ENCODE results near the gene TSNAXIP1.

DNA sequence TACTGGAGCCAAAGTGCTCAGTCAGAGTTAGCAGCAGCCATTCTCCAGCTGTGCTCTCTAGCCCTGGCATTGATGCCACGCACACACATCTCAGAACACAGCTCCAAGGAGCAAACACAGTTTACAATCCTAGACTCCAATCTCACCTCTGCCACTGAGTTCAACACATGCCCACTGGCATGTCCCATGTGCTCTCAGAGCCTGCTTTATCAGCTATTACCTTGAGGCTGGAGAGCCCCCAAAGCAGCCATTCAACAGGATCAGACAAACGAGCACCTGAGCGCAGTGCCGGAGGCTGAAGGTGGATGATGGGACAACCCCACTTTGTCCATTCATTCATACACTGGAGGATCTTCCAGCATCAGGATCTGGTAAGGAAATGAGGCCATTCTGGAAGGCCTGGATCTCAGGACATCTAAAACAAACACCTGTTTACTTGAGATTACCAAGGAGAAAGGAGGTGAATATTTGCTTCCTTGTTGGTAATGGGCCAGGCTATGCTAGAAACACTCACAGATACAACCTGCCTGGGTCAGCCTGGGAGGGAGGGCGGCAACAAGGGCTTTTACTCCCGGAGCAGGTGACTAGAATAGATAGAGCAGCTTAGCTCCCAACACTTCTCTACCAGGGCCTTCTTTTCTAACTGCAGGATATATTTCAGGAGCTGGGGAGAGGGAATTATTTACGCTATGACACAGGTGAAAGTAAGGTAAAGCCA, 25.7 kb upstream of the TSNAXIP1 start:
- TF ChIP-seq, protein P1, sequence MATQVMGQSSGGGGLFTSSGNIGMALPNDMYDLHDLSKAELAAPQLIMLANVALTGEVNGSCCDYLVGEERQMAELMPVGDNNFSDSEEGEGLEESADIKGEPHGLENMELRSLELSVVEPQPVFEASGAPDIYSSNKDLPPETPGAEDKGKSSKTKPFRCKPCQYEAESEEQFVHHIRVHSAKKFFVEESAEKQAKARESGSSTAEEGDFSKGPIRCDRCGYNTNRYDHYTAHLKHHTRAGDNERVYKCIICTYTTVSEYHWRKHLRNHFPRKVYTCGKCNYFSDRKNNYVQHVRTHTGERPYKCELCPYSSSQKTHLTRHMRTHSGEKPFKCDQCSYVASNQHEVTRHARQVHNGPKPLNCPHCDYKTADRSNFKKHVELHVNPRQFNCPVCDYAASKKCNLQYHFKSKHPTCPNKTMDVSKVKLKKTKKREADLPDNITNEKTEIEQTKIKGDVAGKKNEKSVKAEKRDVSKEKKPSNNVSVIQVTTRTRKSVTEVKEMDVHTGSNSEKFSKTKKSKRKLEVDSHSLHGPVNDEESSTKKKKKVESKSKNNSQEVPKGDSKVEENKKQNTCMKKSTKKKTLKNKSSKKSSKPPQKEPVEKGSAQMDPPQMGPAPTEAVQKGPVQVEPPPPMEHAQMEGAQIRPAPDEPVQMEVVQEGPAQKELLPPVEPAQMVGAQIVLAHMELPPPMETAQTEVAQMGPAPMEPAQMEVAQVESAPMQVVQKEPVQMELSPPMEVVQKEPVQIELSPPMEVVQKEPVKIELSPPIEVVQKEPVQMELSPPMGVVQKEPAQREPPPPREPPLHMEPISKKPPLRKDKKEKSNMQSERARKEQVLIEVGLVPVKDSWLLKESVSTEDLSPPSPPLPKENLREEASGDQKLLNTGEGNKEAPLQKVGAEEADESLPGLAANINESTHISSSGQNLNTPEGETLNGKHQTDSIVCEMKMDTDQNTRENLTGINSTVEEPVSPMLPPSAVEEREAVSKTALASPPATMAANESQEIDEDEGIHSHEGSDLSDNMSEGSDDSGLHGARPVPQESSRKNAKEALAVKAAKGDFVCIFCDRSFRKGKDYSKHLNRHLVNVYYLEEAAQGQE (IDR thresholded peaks at IDR 0.05; ENCODE audit: unreplicated experiment) = no peak
- TF ChIP-seq, protein P2, sequence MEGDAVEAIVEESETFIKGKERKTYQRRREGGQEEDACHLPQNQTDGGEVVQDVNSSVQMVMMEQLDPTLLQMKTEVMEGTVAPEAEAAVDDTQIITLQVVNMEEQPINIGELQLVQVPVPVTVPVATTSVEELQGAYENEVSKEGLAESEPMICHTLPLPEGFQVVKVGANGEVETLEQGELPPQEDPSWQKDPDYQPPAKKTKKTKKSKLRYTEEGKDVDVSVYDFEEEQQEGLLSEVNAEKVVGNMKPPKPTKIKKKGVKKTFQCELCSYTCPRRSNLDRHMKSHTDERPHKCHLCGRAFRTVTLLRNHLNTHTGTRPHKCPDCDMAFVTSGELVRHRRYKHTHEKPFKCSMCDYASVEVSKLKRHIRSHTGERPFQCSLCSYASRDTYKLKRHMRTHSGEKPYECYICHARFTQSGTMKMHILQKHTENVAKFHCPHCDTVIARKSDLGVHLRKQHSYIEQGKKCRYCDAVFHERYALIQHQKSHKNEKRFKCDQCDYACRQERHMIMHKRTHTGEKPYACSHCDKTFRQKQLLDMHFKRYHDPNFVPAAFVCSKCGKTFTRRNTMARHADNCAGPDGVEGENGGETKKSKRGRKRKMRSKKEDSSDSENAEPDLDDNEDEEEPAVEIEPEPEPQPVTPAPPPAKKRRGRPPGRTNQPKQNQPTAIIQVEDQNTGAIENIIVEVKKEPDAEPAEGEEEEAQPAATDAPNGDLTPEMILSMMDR (conservative IDR thresholded peaks at IDR 0.05; ENCODE audit: low read depth in 2 of 2) = no peak
- TF ChIP-seq EZH2 (IDR thresholded peaks at IDR 0.05; ENCODE audit: low read depth, unreplicated experiment) (no peak), NANOG (IDR thresholded peaks at IDR 0.05; ENCODE audit: borderline replicate concordance) (no peak), POLR2AphosphoS5 (IDR thresholded peaks at IDR 0.05; ENCODE audit: low read depth) (no peak), CREB1 (CRISPR knock-in tag; IDR thresholded peaks at IDR 0.05; ENCODE audit: low read depth) (no peak)
- TF ChIP-seq, protein P3, sequence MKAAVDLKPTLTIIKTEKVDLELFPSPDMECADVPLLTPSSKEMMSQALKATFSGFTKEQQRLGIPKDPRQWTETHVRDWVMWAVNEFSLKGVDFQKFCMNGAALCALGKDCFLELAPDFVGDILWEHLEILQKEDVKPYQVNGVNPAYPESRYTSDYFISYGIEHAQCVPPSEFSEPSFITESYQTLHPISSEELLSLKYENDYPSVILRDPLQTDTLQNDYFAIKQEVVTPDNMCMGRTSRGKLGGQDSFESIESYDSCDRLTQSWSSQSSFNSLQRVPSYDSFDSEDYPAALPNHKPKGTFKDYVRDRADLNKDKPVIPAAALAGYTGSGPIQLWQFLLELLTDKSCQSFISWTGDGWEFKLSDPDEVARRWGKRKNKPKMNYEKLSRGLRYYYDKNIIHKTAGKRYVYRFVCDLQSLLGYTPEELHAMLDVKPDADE (IDR thresholded peaks at IDR 0.05) = no peak

All from GM23338 (cell line).